ENCODE data around the gene WFIKKN2. TPM values are rescaled to one million over a fixed set of nuclear protein-coding genes. Genes with fewer than 3 reads are reported as not detected.

Gene WFIKKN2
- total and polyA plus RNA-seq, 2 experiments from 2014 or later = not detected

DNA sequence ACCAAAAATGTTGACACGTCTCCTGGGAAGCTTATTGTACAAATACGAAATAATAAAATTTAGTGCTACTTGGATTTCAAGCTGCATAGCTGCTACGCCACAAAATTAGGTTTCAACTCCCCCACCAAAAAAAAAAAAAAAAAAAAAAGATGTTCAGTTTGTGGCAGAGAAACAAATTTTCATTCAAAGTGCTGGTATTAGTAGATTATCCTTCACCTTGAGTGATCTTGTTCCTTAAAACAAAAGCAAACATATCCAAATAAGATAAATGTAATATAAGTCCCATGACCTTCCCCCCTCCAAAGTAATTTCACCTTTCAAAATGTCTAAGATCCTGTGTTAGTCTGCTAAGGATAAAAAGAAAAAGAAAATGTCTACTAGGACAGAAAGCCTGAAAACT, 28.5 kb downstream of the WFIKKN2 start (continued):
- TF ChIP-seq, protein P1, sequence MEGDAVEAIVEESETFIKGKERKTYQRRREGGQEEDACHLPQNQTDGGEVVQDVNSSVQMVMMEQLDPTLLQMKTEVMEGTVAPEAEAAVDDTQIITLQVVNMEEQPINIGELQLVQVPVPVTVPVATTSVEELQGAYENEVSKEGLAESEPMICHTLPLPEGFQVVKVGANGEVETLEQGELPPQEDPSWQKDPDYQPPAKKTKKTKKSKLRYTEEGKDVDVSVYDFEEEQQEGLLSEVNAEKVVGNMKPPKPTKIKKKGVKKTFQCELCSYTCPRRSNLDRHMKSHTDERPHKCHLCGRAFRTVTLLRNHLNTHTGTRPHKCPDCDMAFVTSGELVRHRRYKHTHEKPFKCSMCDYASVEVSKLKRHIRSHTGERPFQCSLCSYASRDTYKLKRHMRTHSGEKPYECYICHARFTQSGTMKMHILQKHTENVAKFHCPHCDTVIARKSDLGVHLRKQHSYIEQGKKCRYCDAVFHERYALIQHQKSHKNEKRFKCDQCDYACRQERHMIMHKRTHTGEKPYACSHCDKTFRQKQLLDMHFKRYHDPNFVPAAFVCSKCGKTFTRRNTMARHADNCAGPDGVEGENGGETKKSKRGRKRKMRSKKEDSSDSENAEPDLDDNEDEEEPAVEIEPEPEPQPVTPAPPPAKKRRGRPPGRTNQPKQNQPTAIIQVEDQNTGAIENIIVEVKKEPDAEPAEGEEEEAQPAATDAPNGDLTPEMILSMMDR (conservative IDR thresholded peaks at IDR 0.05; ENCODE audit: low read depth in 2 of 2) = no peak
- TF ChIP-seq JUNB (IDR thresholded peaks at IDR 0.05; ENCODE audit: unreplicated experiment) (no peak), POLR2AphosphoS5 (IDR thresholded peaks at IDR 0.05; ENCODE audit: low read depth) (no peak), ZNF114 (CRISPR knock-in tag; IDR thresholded peaks at IDR 0.05) (no peak), EZH2 (IDR thresholded peaks at IDR 0.05; ENCODE audit: low read depth, unreplicated experiment) (no peak)
- TF ChIP-seq, protein P2, sequence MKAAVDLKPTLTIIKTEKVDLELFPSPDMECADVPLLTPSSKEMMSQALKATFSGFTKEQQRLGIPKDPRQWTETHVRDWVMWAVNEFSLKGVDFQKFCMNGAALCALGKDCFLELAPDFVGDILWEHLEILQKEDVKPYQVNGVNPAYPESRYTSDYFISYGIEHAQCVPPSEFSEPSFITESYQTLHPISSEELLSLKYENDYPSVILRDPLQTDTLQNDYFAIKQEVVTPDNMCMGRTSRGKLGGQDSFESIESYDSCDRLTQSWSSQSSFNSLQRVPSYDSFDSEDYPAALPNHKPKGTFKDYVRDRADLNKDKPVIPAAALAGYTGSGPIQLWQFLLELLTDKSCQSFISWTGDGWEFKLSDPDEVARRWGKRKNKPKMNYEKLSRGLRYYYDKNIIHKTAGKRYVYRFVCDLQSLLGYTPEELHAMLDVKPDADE (IDR thresholded peaks at IDR 0.05) = no peak

DNA sequence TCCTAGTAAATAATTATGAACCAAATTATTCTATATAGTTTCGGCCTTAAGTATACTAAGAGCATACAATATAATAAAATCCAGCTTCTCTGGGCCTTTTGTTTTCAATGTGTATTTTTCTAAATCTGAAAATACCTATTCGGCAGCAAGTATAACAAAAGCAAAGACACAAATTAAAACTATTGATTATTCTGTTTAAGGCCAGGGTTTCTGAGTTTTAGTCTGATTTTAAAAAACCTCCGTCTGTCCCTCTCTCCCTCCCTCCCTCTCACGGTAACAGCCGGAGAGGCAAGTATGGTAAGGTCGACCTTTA, 29.3 kb downstream of the WFIKKN2 start:
- peaks cover 6% of the 10 kb centered on the region; the same call in 1 of the 2 replicates for H3K36me3 ChIP-seq (ENCODE audit: insufficient read depth)
- no peaks in the 10 kb centered on the region for H3K27me3 ChIP-seq (ENCODE audit: insufficient read depth)
- H3K79me2 ChIP-seq (replicated peaks; ENCODE audit: insufficient read depth) = peaks cover 32% of the 10 kb centered on the region
- TF ChIP-seq, protein P2 (IDR thresholded peaks at IDR 0.05) = no peak
- TF ChIP-seq NANOG (IDR thresholded peaks at IDR 0.05; ENCODE audit: borderline replicate concordance) = no peak
- no peak for TF ChIP-seq ZNF114 (CRISPR knock-in tag; IDR thresholded peaks at IDR 0.05)
- no peak for TF ChIP-seq EZH2phosphoT487 (IDR thresholded peaks at IDR 0.05; ENCODE audit: unreplicated experiment)
- DNase-seq (ENCODE audit: low spot score) (peak; percentile 38), ATAC-seq (no peak)
- Mint-ChIP-seq H3K27me3 (ENCODE audit: insufficient read depth, low read depth, poor library complexity) (peaks cover 19% of the 10 kb centered on the region), H3K27ac (peak overlapping the region; percentile 95), H3K4me3 (peak overlapping the region; percentile 98), H3K9me3 (no peaks in the 10 kb centered on the region; the same call in 2 of the 3 replicates), H3K4me1 (peaks cover 32% of the 10 kb centered on the region), H3K36me3 (ENCODE audit: low read depth) (peaks cover 24% of the 10 kb centered on the region)
- peak overlapping the region; percentile 91 for H3K4me2 ChIP-seq
- H3K9me2 ChIP-seq (ENCODE audit: insufficient read depth) = no peaks in the 10 kb centered on the region
- H2AFZ ChIP-seq = no peak overlapping the region
- H3K27ac ChIP-seq (ENCODE audit: low read depth) = no peak overlapping the region
- H3K4me1 ChIP-seq (ENCODE audit: insufficient read depth) = peaks cover 17% of the 10 kb centered on the region; the same call in 1 of the 2 replicates
- H3K4me3 ChIP-seq = peak overlapping the region; percentile 80
- peaks cover 4% of the 10 kb centered on the region; the same call in 1 of the 2 replicates for H3F3A ChIP-seq (replicated peaks; ENCODE audit: low read depth)
- H4K20me1 ChIP-seq (replicated peaks; ENCODE audit: insufficient read depth) = peaks cover 15% of the 10 kb centered on the region; the same call in 1 of the 2 replicates

Data from GM23338 (cell line).